Naive thymus-derived CD4-positive, alpha-beta T cell (primary cell): Measurements from ENCODE around the gene RPGR. TPM values are rescaled to one million over a fixed set of nuclear protein-coding genes. Genes with fewer than 3 reads are reported as not detected.

Experiments used
- ATAC-seq: fragments of 150-1000 bp; cut with Tn5 transposase; 2 replicates; pipeline ENCODE4 v1.10.0; 2021; ENCODE audit warnings: mild to moderate bottlenecking, moderate library complexity
- CTCF ChIA-PET: fragments of 350-600 bp; sonication (Branson Sonifier 250); formaldehyde crosslinking; loops from one replicate; lab custom pipeline; 2021; ENCODE audit warnings: antibody characterized with exemption; lab: Charles Lee
- POLR2A ChIA-PET: fragments of 350-600 bp; sonication (Branson Sonifier 250); formaldehyde crosslinking; loops from one replicate; lab custom pipeline; 2021; ENCODE audit warnings: antibody characterized with exemption, inconsistent platforms; lab: Charles Lee
- DNase-seq, 9 donors: peaks; one replicate each; pipeline versions ENCODE4 v3.0.0 to v3.0.0-alpha.2; 2020 to 2022; ENCODE audit warnings: mixed read lengths in 1 of 9
- H3K27ac ChIP-seq: one replicate; pipeline ENCODE4 v1.7.0; 2013; ENCODE audit warnings: mild to moderate bottlenecking, low read depth, low read length, moderate library complexity
- H3K27me3 ChIP-seq, 2 donors: one replicate each; pipeline ENCODE4 v1.7.0; 2013; ENCODE audit warnings: low read length in 2 of 2, mild to moderate bottlenecking in 2 of 2, moderate library complexity in 2 of 2; ENCODE audit not compliant: control insufficient read depth in 2 of 2, insufficient read depth in 2 of 2
- H3K36me3 ChIP-seq, 3 experiments: 1 replicate in 2 of 3; 2 replicates in 1 of 3; pipeline ENCODE4 v1.7.0; 2013; ENCODE audit warnings: low read length in 3 of 3, mild to moderate bottlenecking in 3 of 3, moderate library complexity in 1 of 3; ENCODE audit not compliant: insufficient read depth in 3 of 3, control insufficient read depth in 2 of 3
- H3K4me1 ChIP-seq, 2 donors: one replicate each; pipeline ENCODE4 v1.7.0; 2013; ENCODE audit warnings: low read length in 2 of 2, mild to moderate bottlenecking in 2 of 2, moderate library complexity in 1 of 2; ENCODE audit not compliant: control insufficient read depth in 2 of 2, insufficient read depth in 2 of 2
- H3K4me3 ChIP-seq: 2 replicates; pipeline ENCODE4 v1.7.0; 2013; ENCODE audit warnings: mild to moderate bottlenecking, low read length
- H3K9me3 ChIP-seq, 3 experiments: 1 replicate in 2 of 3; 2 replicates in 1 of 3; pipeline ENCODE4 v1.7.0; 2013; ENCODE audit warnings: low read length in 3 of 3; ENCODE audit not compliant: control insufficient read depth in 2 of 3
- H3K27ac Mint-ChIP-seq, 9 donors: one replicate each; pipeline ENCODE4 v1.8.0; 2020 to 2022; ENCODE audit warnings: mixed read lengths in 9 of 9, mild to moderate bottlenecking in 8 of 9, moderate library complexity in 5 of 9, inconsistent platforms in 2 of 9
- H3K27me3 Mint-ChIP-seq, 5 donors: one replicate each; pipeline ENCODE4 v1.8.0; 2021 to 2022; ENCODE audit warnings: mixed read lengths in 5 of 5, mild to moderate bottlenecking in 1 of 5
- H3K36me3 Mint-ChIP-seq, 5 donors: one replicate each; pipeline ENCODE4 v1.8.0; 2020 to 2022; ENCODE audit warnings: mixed read lengths in 5 of 5, mild to moderate bottlenecking in 3 of 5, inconsistent platforms in 1 of 5
- H3K4me1 Mint-ChIP-seq, 7 donors: one replicate each; pipeline ENCODE4 v1.8.0; 2020 to 2022; ENCODE audit warnings: mixed read lengths in 7 of 7, mild to moderate bottlenecking in 3 of 7, inconsistent platforms in 1 of 7
- H3K4me3 Mint-ChIP-seq, 10 donors: one replicate each; pipeline ENCODE4 v1.8.0; 2020 to 2022; ENCODE audit warnings: mild to moderate bottlenecking in 10 of 10, mixed read lengths in 10 of 10, moderate library complexity in 6 of 10, inconsistent platforms in 2 of 10
- H3K9me3 Mint-ChIP-seq, 11 donors: one replicate each; pipeline ENCODE4 v1.8.0; 2020 to 2022; ENCODE audit warnings: mixed read lengths in 11 of 11, mild to moderate bottlenecking in 4 of 11, inconsistent platforms in 1 of 11, moderate library complexity in 1 of 11
- intact Hi-C, 2 donors: fragments of 100-400 bp; cut with micrococcal nuclease; formaldehyde crosslinking; loops; one replicate each; pipeline ENCODE4 v1.15.1; 2023
- polyA plus RNA-seq, 2 donors: library from polyadenylated mRNA; unstranded; fragments of 300-500 nt; fragmentation: Illumina TruSeq; gene quantifications; one replicate each; pipeline ENCODE4 v1.2.3, GENCODE V29; 2021
- total RNA-seq, 6 experiments: library from RNA in 5 of 6; stranded (reverse) in 5 of 6; gene quantifications; 1 replicate in 5 of 6; 2 replicates in 1 of 6; pipeline ENCODE4 v1.2.3 and lab custom pipeline; 2021 to 2026

RPGR gene
- total and polyA plus RNA-seq, 7 experiments from 2014 or later = 4.3 to 26.0 (median 10.1) TPM

- Histone ChIP-seq H3K27ac (no peak overlapping the region), H3K4me1 (no peaks in the 10 kb centered on the region), H3K36me3 (no peaks in the 10 kb centered on the region), H3K27me3 (no peaks in the 10 kb centered on the region), H3K9me3 (no peaks in the 10 kb centered on the region), H3K4me3 (no peak overlapping the region)
- intact Hi-C loops = no loop called here
- CTCF ChIA-PET = no interaction called here
- H3K4me3 Mint-ChIP-seq = no peak overlapping the region
- H3K4me1 Mint-ChIP-seq = peaks cover 0 to 5% (median 0%) of the 10 kb centered on the region in 7 donors
- H3K27ac Mint-ChIP-seq = peak overlapping the region in 1 of 9 donors; percentile 20
- peaks cover 0 to 10% (median 3%) of the 10 kb centered on the region in 5 donors for H3K36me3 Mint-ChIP-seq
- H3K27me3 Mint-ChIP-seq = no peaks in the 10 kb centered on the region
- DNase-seq = no peak
- POLR2A ChIA-PET = no interaction called here
- H3K9me3 Mint-ChIP-seq = peaks cover 0 to 3% (median 0%) of the 10 kb centered on the region in 11 donors
- ATAC-seq = no peak
Observed at GRCh38 chrX:38282049-38282448, 45.3 kb downstream of the RPGR start.

- intact Hi-C loops = no loop called here
- DNase-seq (no peak), ATAC-seq (no peak)
- H3K9me3 ChIP-seq = no peaks in the 10 kb centered on the region
- no peaks in the 10 kb centered on the region for H3K4me1 ChIP-seq
- no peaks in the 10 kb centered on the region for H3K27me3 ChIP-seq
- no peaks in the 10 kb centered on the region for H3K36me3 ChIP-seq
- H3K4me3 Mint-ChIP-seq = no peak overlapping the region
- no peaks in the 10 kb centered on the region for H3K27me3 Mint-ChIP-seq
- H3K4me3 ChIP-seq = no peak overlapping the region
- peaks cover 0 to 8% (median 0%) of the 10 kb centered on the region in 5 donors for H3K36me3 Mint-ChIP-seq
- no peak overlapping the region for H3K27ac Mint-ChIP-seq
- no peaks in the 10 kb centered on the region for H3K9me3 Mint-ChIP-seq
- no peaks in the 10 kb centered on the region for H3K4me1 Mint-ChIP-seq
- no peak overlapping the region for H3K27ac ChIP-seq
- ChIA-PET POLR2A (no interaction called here), CTCF (no interaction called here)
Observed at GRCh38 chrX:38279188-38279587, 48.1 kb downstream of the RPGR start.

GRCh38 chrX:38278682-38279081 is 48.6 kb downstream of the RPGR start:
- no peak overlapping the region for H3K4me3 Mint-ChIP-seq
- H3K27me3 Mint-ChIP-seq = no peaks in the 10 kb centered on the region
- H3K36me3 ChIP-seq = no peaks in the 10 kb centered on the region
- intact Hi-C loops = no loop called here
- no peaks in the 10 kb centered on the region for H3K27me3 ChIP-seq
- ChIA-PET POLR2A (no interaction called here), CTCF (no interaction called here)
- H3K27ac Mint-ChIP-seq = no peak overlapping the region
- H3K27ac ChIP-seq = no peak overlapping the region
- no peaks in the 10 kb centered on the region for H3K4me1 ChIP-seq
- no peaks in the 10 kb centered on the region for H3K9me3 ChIP-seq
- DNase-seq = no peak
- no peaks in the 10 kb centered on the region for H3K9me3 Mint-ChIP-seq
- ATAC-seq = no peak
- H3K36me3 Mint-ChIP-seq = peaks cover 0 to 11% (median 0%) of the 10 kb centered on the region in 5 donors
- no peak overlapping the region for H3K4me3 ChIP-seq
- H3K4me1 Mint-ChIP-seq = no peaks in the 10 kb centered on the region

- CTCF ChIA-PET = no interaction called here
- Histone ChIP-seq H3K27ac (no peak overlapping the region), H3K4me3 (no peak overlapping the region), H3K9me3 (no peaks in the 10 kb centered on the region), H3K36me3 (no peaks in the 10 kb centered on the region), H3K27me3 (no peaks in the 10 kb centered on the region), H3K4me1 (no peaks in the 10 kb centered on the region)
- POLR2A ChIA-PET = no interaction called here
- ATAC-seq = no peak
- no peak for DNase-seq
- no peaks in the 10 kb centered on the region for H3K4me1 Mint-ChIP-seq
- no peaks in the 10 kb centered on the region for H3K27me3 Mint-ChIP-seq
- intact Hi-C loops = no loop called here
- no peaks in the 10 kb centered on the region for H3K9me3 Mint-ChIP-seq
- H3K36me3 Mint-ChIP-seq = peaks cover 0 to 11% (median 0%) of the 10 kb centered on the region in 5 donors
- H3K4me3 Mint-ChIP-seq = no peak overlapping the region
- H3K27ac Mint-ChIP-seq = no peak overlapping the region
Observed at GRCh38 chrX:38277802-38278201, 49.5 kb downstream of the RPGR start.

GRCh38 chrX:38277136-38277535 is 50.2 kb downstream of the RPGR start:
- CTCF ChIA-PET = no interaction called here
- Histone ChIP-seq H3K27me3 (no peaks in the 10 kb centered on the region), H3K36me3 (no peaks in the 10 kb centered on the region), H3K4me3 (no peak overlapping the region), H3K9me3 (no peaks in the 10 kb centered on the region), H3K4me1 (no peaks in the 10 kb centered on the region), H3K27ac (no peak overlapping the region)
- Mint-ChIP-seq H3K27me3 (no peaks in the 10 kb centered on the region), H3K27ac (no peak overlapping the region), H3K4me3 (no peak overlapping the region), H3K9me3 (no peaks in the 10 kb centered on the region), H3K4me1 (no peaks in the 10 kb centered on the region), H3K36me3 (peaks cover 0 to 8% (median 0%) of the 10 kb centered on the region in 5 donors)
- no peak for ATAC-seq
- intact Hi-C loops = no loop called here
- DNase-seq = no peak
- POLR2A ChIA-PET = no interaction called here

- Mint-ChIP-seq H3K9me3 (no peaks in the 10 kb centered on the region), H3K4me3 (no peak overlapping the region), H3K27me3 (no peaks in the 10 kb centered on the region), H3K27ac (no peak overlapping the region), H3K4me1 (peaks cover 0 to under 1% (median 0%) of the 10 kb centered on the region in 7 donors), H3K36me3 (peaks cover 0 to 7% (median 0%) of the 10 kb centered on the region in 5 donors)
- intact Hi-C loops = no loop called here
- Histone ChIP-seq H3K27ac (no peak overlapping the region), H3K36me3 (no peaks in the 10 kb centered on the region), H3K4me1 (no peaks in the 10 kb centered on the region), H3K9me3 (no peaks in the 10 kb centered on the region), H3K4me3 (no peak overlapping the region), H3K27me3 (no peaks in the 10 kb centered on the region)
- ChIA-PET CTCF (no interaction called here), POLR2A (no interaction called here)
- DNase-seq = no peak
- ATAC-seq = no peak
Observed at GRCh38 chrX:38276089-38276488, 51.2 kb downstream of the RPGR start.

- H3K27ac Mint-ChIP-seq = no peak overlapping the region
- Histone ChIP-seq H3K36me3 (no peaks in the 10 kb centered on the region), H3K27me3 (no peaks in the 10 kb centered on the region), H3K9me3 (no peaks in the 10 kb centered on the region), H3K4me1 (no peaks in the 10 kb centered on the region), H3K27ac (no peak overlapping the region), H3K4me3 (no peak overlapping the region)
- CTCF ChIA-PET = no interaction called here
- peaks cover 0 to 9% (median 2%) of the 10 kb centered on the region in 5 donors for H3K36me3 Mint-ChIP-seq
- peaks cover 0 to 5% (median 0%) of the 10 kb centered on the region in 7 donors for H3K4me1 Mint-ChIP-seq
- no peaks in the 10 kb centered on the region for H3K27me3 Mint-ChIP-seq
- POLR2A ChIA-PET = no interaction called here
- no peak overlapping the region for H3K4me3 Mint-ChIP-seq
- H3K9me3 Mint-ChIP-seq = no peaks in the 10 kb centered on the region
- DNase-seq (no peak), ATAC-seq (no peak)
- intact Hi-C loops = no loop called here
Observed at GRCh38 chrX:38275615-38276014, 51.7 kb downstream of the RPGR start.
